HG02610 (cell line): ENCODE results near the gene NTN4.
"Not testable (repeated sequence)": the region's sequence is repeated elsewhere in the genome, so short reads cannot be mapped to it uniquely, and the experiment has no call there.

Experiments used
- ATAC-seq: cut with Tn5 transposase; IDR thresholded peaks from one replicate; pipeline ENCODE4 v1.9.1; 2021; ENCODE audit warnings: mild to moderate bottlenecking, moderate library complexity; ENCODE audit not compliant: unreplicated experiment

The NTN4 gene

GRCh38 chr12:95790033-95790916, at the start of gene NTN4:
Gene NTN4, minus strand, starts transcription at chr12:95790764. Its CDS starts 455 bp downstream, at chr12:95790309.
- ATAC-seq: no peak

- no peak for ATAC-seq
These were observed 47.6 kb upstream of the NTN4 start for GRCh38 chr12:95838125-95838524.

GRCh38 chr12:95837240-95838038, 46.9 kb upstream of the NTN4 start:
- no peak for ATAC-seq

- ATAC-seq: no peak
These were observed 46.2 kb upstream of the NTN4 start for GRCh38 chr12:95836630-95837239.

GRCh38 chr12:95836185-95836609, 45.6 kb upstream of the NTN4 start:
- no peak for ATAC-seq

- no peak for ATAC-seq
These were observed 44.0 kb upstream of the NTN4 start for GRCh38 chr12:95834572-95834971.

GRCh38 chr12:95830335-95831089, 39.9 kb upstream of the NTN4 start:
- peak; percentile 79 for ATAC-seq

GRCh38 chr12:95829395-95829794, 38.8 kb upstream of the NTN4 start:
- ATAC-seq: no peak

GRCh38 chr12:95820096-95820703, 29.6 kb upstream of the NTN4 start:
- no peak for ATAC-seq

- ATAC-seq: no peak
These were observed 25.2 kb upstream of the NTN4 start for GRCh38 chr12:95815632-95816212.

- not testable (repeated sequence) for ATAC-seq
These were observed 21.6 kb upstream of the NTN4 start for GRCh38 chr12:95812155-95812554.

GRCh38 chr12:95810411-95810810, 19.8 kb upstream of the NTN4 start:
- no peak for ATAC-seq

- ATAC-seq: no peak
These were observed 18.6 kb upstream of the NTN4 start for GRCh38 chr12:95809000-95809680.

GRCh38 chr12:95808146-95808545, 17.6 kb upstream of the NTN4 start:
- no peak for ATAC-seq

- ATAC-seq: no peak
These were observed 15.5 kb upstream of the NTN4 start for GRCh38 chr12:95805864-95806671.

- no peak for ATAC-seq
These were observed 13.7 kb upstream of the NTN4 start for GRCh38 chr12:95804291-95804690.

GRCh38 chr12:95803817-95804216, 13.3 kb upstream of the NTN4 start:
- ATAC-seq: no peak

- no peak for ATAC-seq
These were observed 12.1 kb upstream of the NTN4 start for GRCh38 chr12:95802482-95803270.
